GM18909 (cell line): ENCODE data around the gene PPP1R9A.

Experiments
- ATAC-seq: cut with Tn5 transposase; IDR thresholded peaks from one replicate; pipeline ENCODE4 v1.9.1; 2021; ENCODE audit warnings: mild to moderate bottlenecking; ENCODE audit not compliant: unreplicated experiment, poor library complexity

Gene PPP1R9A

DNA sequence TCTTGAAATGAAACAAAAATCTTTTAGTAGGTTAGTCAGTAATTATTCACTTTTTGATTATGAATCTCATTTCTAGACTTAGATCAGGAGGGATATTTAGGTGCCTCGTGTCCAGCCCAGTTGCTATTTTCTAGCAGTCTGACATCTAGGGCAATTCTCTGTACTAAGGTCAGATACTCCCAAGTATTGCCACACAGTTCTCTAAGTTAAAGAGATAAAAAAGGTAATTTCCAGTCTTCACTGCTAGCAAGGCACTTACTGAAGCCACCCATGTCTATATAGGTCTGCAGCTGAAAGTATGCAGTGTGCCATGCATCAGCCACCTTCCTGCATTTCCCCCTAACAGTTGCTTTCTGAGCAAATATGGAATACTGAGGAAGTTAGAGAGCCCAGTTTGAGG is 333.5 kb downstream of the PPP1R9A start:
- no peak for ATAC-seq

DNA sequence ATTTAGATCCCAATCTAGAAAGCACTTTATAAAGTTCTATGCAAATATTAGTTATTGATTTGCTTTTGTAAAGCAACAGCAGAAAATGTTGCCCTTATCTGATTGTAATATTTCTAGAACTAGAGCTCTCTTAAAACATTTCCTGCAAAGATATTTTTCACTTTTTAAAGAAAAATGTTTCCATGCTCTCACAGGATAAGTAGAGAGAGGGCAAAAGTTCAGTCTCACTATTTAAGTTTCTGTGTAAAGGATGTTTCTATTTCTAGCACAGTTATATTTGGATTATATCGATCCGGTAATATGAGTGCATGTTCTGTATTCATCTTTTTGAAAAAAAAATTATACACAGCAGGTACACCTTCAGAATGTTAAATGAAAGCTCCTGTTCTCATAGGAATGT is 334.9 kb downstream of the PPP1R9A start:
- ATAC-seq = no peak

DNA sequence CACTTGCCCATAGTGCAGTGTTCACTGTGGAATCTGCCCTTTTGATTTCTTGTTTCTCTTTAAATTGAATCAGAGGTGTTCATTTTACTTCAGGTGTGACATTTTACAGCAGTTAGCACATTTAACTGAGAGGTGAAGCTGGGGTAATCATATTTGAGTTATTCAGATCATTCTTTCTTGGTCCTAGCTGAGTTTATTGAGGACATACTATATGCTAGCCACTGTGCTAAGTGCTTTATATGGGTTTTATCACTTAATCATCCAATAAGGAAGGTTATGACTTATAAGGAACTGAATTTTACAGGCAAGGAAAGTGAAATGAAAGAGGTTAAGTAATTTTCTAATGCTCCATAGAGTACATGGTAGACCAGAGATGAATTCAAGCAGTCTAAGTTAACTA is 337.2 kb downstream of the PPP1R9A start:
- ATAC-seq = no peak

DNA sequence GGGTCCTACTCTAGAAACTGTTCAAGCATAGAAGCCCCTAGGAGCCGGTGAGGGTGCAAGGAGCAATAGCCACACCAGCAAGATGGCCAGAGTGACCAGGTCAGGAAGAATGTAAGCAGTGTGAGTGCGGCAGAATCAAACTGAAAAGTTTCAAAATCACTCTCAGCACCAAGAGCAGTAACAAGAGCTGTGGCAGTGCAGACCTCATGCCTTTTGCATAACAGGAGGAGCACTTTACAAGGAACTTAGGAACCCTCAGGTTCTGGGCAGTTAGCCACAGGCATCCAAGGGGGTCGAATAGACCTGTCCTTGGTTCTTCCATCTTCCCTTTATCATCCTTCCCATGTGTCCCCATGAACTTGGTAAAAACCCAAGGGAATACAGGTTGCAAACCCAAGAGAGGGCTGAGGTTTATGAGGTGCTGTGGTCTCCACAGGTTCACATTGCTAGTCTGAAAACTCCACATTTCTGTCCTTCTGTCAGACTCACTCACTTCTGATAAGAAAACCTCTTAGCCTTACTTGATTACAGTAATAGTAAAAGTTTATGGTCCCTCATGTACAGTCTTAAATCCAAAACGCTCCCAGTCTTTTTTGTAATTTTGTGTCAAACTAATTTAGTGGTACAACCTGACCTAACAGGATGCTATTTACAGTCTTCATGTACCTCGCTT is 338.6 kb downstream of the PPP1R9A start:
- no peak for ATAC-seq

DNA sequence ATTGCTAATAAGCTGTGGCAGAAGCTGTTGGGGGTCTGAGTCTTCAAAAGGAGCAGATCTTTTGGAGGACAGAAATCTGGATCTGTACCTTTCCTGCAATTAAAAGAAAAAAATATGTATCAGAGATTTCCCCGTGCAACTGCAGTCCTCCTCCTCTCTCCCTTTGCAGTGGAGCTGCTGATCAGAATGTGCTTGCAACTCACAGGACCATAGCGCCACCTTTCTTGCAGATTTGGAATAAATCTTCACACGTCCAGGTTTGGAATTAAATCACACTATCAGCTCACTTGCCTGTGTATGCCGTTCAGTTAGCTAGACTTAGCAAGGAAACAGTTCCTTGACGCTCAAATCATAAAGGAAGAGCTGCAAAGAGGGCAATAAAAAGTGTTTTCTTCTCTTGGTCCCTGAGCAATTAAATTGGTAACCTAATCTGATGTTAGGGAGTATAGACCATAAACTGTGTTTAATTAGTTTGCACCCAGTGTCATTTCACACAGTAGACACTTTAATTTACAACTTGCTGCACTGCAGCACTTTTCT is 339.5 kb downstream of the PPP1R9A start:
- ATAC-seq = peak; percentile 68

DNA sequence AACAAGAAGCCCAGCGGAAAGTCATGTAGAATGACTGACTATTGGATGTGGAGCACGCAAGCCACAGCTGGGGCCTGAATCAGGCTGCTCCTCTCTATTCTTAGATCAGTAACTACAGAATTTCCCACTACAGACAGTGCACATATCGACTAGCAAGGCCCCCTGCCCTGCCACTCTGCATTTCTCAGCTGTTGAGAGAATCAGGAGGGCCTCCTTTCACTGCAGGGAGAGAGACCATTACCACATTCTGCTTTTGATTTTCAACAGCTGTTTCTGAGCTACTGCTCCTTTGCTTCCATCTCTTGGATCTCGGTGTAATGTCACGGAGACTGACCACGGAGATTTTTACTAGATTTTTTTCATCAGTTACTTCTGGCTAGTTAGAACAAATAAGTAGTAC is 343.2 kb downstream of the PPP1R9A start:
- no peak for ATAC-seq

DNA sequence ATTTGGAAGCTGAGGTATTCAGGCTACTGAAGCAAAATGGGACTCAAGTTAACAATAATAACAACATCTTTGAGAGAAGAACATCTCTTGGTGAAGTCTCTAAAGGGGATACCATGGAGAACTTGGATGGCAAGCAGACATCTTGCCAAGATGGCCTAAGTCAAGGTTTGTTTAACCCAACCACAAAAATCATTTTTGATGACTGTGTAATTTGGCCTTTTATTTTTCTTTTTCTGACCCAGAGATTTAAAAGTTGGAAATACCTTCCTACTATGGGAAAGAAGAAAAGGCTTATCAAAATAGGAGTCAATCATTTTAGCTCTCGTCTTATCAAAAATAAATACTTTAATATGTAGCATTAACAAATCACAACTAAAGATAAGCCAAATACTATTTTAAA is 344.6 kb downstream of the PPP1R9A start:
- ATAC-seq = no peak

DNA sequence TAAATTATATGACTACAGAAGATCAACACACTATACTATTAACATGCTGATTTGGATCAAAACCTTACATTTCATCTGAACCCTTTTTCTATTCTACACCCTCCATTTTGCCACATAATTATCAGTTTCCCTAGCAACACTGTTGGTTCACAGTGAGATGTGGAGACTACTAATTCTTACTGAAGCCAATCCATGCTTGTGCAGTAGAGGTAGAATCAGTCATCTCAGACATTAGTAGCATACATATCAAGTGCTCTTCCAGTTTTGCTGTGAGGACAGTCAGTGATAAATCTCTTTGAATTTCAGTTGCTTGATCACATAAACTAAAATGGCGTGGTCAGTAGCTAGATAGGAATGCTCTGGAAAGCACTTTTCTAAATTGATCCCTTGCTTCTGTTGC is 346.6 kb downstream of the PPP1R9A start:
- ATAC-seq = no peak

DNA sequence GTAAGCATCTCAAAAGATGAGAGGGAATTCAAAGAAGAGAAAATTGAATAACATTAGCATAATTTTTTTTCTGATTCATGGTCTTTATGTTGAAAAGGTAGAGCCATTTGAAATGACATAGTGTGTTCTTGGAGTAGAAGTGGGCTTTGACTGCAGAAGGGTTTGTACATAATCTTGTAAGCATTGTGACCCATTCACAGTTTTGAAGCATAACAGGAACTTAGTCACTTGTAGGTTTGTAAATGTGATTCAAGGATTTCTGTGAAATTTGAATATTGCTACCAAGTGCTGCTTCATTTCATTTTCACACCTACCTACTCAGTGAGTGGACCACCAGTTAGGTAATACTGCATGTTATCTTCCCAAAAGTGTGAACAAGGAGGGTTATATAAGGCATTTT is 348.3 kb downstream of the PPP1R9A start:
- ATAC-seq = no peak

DNA sequence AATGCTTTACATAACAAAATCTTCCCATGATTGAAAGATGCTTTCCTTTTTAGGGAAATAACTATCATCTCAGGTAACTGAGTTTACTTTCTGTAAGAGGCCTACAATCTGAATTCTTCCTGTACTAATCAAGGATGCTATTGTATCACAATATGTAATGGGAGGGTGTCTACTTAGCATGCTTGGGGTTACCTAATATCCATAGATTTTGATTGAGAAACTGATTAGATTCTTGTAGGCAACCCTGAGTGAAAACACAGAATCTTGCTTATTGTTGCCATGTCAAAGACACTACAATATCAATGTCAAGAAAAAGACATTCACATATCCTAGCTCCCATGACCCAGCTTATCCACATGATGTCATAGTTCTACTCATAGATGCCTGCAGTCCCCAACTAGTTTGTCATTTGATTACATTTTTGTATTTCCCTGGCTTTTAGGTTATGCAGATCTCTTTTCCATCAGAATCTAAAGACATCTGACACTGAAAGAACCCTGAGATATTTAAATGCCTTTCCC is 354.6 kb downstream of the PPP1R9A start:
- ATAC-seq = no peak

DNA sequence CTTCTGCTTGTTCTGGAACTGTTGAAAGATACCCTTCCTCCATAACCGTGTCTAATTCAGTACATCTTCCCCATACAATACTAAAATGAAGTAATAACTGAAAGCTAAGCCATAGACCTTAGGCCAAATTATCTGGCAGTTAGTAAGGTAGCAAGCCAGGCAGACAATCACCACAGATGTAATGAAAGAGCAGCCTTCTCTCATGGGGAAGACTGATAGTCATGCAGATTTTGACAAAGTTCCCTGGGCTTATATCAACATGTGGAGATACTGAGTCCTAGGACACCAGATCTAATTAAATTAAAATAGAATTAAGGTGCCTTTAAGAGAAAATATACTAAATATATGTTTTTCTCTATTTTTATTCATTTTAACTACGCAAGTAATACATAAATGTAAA is 355.5 kb downstream of the PPP1R9A start:
- no peak for ATAC-seq

DNA sequence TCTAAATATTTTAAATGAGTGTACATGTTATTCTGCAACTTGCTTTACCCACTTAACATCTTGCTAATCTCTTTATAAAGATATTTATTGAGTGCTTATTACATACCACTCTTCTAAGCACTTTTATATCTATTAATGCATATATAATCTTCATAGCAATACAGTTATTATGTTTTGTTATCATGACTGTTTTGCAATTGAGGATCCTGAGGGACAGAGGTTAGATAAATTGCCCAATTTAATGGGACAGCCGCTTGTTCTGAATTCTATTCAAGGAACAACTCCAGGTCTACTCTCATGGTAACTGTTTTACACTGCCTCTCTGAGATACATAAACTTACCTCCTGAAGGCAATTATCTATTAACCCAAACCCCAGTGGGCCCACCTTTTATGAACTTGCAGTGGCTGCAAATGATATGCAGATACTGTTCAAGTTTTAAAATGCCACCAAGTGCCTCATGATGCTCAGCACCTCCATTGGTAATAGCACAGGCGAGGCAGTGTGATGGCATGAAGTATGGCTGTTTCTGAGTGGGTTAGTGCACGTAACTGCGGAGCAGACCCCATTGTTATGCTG is 356.5 kb downstream of the PPP1R9A start:
- no peak for ATAC-seq

DNA sequence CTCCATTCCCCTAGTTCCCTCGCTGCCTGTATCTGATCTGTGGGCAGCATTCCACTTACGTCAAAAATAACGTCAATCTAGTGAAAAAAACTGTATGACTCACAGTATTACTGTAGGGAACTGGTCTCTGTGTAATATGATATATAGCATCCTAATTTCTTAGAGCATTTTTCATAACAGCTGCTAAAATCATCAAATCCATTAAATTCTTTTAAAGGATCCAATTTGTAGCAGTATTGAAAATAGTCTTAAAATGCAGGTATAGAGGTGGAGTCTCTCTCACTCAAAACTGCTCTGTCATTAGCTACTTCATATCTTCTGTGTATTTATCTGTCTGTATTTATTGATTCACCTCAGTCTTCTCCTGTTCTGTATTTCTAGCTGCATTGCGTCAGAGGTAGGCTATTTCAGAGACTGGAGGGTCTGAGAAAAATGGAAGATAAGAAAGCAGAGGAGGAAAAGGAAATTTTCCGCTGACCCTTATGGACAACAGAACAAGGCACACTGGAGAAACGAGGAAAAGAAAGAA is 357.0 kb downstream of the PPP1R9A start:
- no peak for ATAC-seq

DNA sequence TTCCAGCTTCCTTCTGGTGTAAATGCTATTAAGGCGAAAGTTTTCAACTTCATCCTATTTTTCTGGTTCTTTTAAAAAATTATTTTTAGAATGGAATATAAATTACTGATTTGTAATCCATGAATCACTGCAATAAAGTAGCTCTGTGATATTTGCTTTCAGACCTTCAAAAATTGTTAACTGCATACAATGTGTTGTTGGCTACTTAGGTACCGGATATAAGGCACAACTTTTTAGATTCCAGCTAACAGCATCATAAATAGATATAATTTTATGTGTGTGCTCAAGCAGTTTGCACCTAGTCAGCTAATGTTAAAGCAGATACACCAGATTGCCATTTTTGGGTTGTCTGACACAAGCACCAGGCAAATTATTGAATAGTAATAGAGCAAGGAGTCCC is 358.2 kb downstream of the PPP1R9A start:
- no peak for ATAC-seq

DNA sequence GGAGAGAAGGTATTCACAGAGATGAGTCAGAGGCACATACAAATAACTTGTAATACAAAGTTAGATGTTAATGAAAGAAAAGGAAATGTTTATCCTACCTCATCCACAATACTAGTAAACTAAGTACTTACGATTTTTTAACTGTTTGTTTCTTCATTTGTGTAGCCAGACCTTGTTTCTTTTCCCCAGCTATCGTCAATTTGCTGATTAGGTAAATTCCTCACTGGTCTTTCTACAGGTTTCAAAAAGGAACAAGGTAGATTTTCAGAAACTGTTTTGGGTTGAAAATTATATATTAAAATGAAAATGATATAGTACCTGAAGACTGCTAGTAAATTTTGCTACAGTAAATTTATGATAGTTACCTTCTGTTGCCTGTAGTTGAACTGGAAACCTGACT is 360.4 kb downstream of the PPP1R9A start:
- ATAC-seq = no peak

DNA sequence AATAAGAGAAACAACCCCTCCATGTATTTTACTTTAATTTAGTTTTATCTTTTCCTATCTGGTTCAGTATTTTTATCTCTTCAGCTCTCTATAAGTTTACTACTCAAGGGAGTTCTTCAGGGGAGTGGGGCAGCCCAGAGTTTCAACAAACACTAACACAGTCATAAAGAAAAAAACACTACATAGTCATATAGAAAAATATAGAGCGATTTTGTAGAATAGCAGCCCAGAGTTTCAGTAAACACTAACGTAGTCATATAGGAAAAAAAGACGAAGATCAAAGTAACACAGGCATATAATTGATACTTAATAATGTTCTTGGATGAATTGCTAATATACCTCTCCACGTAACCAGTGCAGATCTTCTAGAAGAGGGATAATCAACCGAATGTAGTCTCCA is 362.2 kb downstream of the PPP1R9A start:
- no peak for ATAC-seq

DNA sequence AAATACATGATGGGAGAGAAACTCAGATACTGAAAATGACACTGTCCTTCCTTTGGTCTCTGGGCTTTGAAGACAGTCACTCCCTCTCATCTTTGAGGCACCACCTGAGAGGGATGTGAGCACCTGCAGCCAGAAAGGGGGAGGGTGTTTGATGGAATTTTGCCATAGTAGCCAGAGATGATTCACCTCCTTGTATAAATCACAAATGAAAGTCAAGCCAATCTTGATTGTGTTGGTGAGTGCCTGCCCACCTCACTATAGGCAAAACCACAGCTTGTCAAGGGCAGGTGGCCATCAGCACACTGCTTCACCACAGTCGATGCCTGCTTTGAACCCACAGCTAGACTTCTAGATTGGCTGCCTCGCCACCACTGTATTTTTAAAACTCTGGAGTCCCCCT is 368.7 kb downstream of the PPP1R9A start:
- no peak for ATAC-seq

DNA sequence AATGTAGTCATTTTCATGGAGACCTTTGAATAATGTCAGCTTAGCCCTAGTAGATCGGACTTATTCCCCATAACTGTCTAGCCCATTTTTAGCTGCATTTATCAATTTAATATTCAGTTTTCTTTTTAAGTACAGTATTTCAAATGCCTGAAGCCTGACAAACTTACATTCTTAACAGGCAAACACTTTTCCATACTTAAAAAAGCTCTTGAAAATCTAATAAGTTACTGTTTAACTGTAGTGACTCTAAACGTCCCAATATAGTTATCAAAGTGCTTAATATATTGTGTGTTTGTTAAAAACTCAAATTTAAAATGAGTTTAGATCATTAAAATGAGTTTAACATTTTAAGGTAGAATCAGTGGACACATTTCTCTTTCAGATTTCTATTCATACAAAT is 372.0 kb downstream of the PPP1R9A start:
- ATAC-seq = no peak

DNA sequence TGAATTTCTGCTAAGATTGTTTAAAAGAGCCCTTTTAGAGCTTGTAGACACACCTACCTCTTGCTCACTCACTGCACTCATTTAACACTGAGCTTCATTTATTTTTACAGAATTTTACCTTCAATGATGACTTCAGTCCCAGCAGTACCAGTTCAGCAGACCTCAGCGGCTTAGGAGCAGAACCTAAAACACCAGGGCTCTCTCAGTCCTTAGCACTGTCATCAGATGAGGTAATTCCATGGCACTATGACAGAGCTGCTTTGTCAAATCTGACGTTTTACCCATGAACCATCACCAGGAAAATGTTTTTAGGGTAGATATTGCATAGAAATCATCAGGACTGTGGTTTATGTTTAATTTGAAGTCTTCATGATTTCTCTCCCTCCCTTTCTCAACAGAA is 378.7 kb downstream of the PPP1R9A start:
- no peak for ATAC-seq

DNA sequence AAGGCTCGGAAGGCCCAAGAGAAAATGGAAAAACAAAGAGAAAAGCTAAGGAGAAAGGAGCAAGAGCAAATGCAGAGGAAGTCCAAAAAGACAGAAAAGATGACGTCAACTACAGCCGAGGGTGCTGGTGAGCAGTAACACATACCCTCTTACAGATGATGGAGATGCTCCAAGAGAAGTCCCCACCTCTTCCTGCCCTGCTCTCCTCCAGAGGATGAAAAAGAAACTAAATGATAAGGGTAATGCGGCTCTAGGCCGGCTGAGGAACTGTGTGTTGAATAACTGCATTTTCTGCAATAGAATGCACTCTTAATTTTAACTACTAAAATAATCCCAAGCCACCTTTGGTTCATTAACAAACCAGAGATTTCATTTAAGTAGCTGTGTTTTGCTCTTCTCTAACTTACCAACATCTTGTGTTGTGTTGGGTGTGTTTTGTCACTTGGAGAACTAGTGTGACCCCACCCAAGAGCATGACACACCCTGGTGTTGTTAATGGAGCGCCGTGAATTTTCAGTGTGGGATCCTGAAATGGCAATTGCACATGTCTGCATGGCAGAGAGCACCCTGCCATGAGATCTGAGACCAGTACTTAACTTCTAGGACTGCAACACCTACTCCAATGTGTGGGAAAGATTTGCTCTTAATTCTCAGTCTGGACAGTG is 382.9 kb downstream of the PPP1R9A start:
- no peak for ATAC-seq

DNA sequence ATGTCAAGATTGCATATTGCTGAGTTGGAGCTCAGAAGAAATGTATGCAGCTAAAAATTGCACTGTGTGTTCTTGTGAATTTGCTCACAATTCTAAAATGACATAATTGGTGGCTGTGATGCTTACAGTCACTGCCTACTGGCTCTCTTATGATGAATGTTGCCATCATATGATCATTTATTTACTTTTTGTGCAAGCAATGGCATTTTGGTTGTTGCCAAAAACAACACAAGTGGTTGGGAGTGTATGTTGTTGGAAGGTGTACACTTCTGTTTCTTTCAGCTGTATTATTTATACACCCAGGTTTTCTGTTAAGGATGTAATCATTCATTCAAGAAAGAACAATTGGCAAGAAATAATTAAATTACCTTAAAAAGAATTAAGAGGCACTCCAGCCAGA is 388.0 kb downstream of the PPP1R9A start:
- no peak for ATAC-seq
